Body of pancreas (tissue), 4 donors: ENCODE data around the gene TAF3. TPM values are rescaled to one million over a fixed set of nuclear protein-coding genes. Genes with fewer than 3 reads are reported as not detected.

Experiments
- ATAC-seq: fragments of 150-250 bp; one replicate; pipeline ENCODE4 v1.9.1; 2016
- DNase-seq, 4 donors: peaks; one replicate each; pipeline ENCODE4 v3.0.0-alpha.2; 2019
- H3K27ac ChIP-seq, 4 donors: fragments of 200-600 bp; sonication (generic); 1 replicate in 3 of 4; 2 replicates in 1 of 4; pipeline versions ENCODE4 v1.5.1 to v1.6.1; 2016 to 2019; ENCODE audit warnings: mild to moderate bottlenecking in 1 of 4, mixed read lengths in 1 of 4, moderate library complexity in 1 of 4
- H3K27me3 ChIP-seq, 2 donors: fragments of 200-600 bp; sonication (generic); one replicate each; pipeline ENCODE4 v1.6.0; 2016; ENCODE audit warnings: mild to moderate bottlenecking in 1 of 2
- H3K36me3 ChIP-seq, 2 donors: fragments of 200-600 bp; sonication (generic); replicated peaks in 1 of 2; 2 replicates each; pipeline ENCODE4 v1.5.1; 2016; ENCODE audit warnings: low read depth in 2 of 2; ENCODE audit not compliant: insufficient read depth in 1 of 2
- H3K4me1 ChIP-seq: fragments of 200-600 bp; sonication (generic); one replicate; pipeline ENCODE4 v1.6.0; 2016
- H3K4me3 ChIP-seq, 2 donors: fragments of 200-600 bp; sonication (generic); 1 replicate in 1 of 2; 2 replicates in 1 of 2; pipeline ENCODE4 v1.5.1; 2016 to 2019
- H3K9me3 ChIP-seq, 3 donors: fragments of 200-600 bp; sonication (generic); 1 replicate in 2 of 3; 2 replicates in 1 of 3; pipeline ENCODE4 v1.5.1; 2016
- POLR2A ChIP-seq, 3 donors: fragments of 450-650 bp; IDR thresholded peaks; one replicate each; pipeline ENCODE4 v1.6.1; 2016; ENCODE audit warnings: antibody characterized with exemption in 3 of 3, mild to moderate bottlenecking in 2 of 3
- WGBS, 2 donors: methylation state at CpG; one replicate each; pipeline ENCODE4 v1.1.5; 2017; 5-methylcytosine and 5-hydroxymethylcytosine counted together
- intact Hi-C: fragments of 100-400 bp; cut with DNase I; formaldehyde crosslinking; loops from one replicate; pipeline ENCODE4 v1.15.1; 2023
- total RNA-seq, 2 donors: library from RNA; depleted of rRNA; stranded (reverse); fragments of >200 nt; gene quantifications; one replicate each; pipeline ENCODE4 v1.1.0, GENCODE V29; 2016
- TF ChIP-seq, protein P1 (sequence below), 7 experiments: fragments of 450-650 bp in 4 of 7; fragments of 200-600 bp in 3 of 7; sonication (generic) in 3 of 7; IDR thresholded peaks; one replicate each; pipeline ENCODE4 v1.5.1; 2016 to 2019; ENCODE audit warnings: antibody characterized with exemption in 7 of 7

The TAF3 gene
- total RNA-seq, 2 donors from 2014 or later, result 6.0 to 12.9 TPM

DNA sequence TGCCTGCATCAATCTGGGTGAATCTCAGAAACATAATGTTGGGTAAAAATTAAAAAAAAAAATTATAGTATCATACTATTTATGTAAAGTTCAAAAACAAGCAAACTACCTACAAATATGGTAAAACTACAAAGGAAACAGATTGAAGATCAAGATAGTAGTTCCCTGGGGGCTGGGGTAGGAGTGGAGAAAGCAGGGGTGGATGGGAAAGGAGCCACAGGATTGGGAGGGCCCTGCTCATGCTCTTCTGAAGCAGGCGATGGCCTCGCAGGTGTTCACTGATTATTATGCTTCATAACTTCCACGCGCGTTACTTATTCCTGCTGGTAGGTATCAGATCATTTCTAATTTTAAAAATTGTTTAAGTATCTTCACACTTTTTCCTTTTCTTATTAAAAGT lies 140.1 kb downstream of the TAF3 start:
- Histone ChIP-seq H3K4me1 (no peaks in the 10 kb centered on the region), H3K4me3 (no peak overlapping the region), H3K27ac (no peak overlapping the region), H3K9me3 (no peaks in the 10 kb centered on the region), H3K27me3 (no peaks in the 10 kb centered on the region), H3K36me3 (no peaks in the 10 kb centered on the region)
- ATAC-seq, result no peak
- intact Hi-C loops, result no loop called here
- TF ChIP-seq, protein P1, sequence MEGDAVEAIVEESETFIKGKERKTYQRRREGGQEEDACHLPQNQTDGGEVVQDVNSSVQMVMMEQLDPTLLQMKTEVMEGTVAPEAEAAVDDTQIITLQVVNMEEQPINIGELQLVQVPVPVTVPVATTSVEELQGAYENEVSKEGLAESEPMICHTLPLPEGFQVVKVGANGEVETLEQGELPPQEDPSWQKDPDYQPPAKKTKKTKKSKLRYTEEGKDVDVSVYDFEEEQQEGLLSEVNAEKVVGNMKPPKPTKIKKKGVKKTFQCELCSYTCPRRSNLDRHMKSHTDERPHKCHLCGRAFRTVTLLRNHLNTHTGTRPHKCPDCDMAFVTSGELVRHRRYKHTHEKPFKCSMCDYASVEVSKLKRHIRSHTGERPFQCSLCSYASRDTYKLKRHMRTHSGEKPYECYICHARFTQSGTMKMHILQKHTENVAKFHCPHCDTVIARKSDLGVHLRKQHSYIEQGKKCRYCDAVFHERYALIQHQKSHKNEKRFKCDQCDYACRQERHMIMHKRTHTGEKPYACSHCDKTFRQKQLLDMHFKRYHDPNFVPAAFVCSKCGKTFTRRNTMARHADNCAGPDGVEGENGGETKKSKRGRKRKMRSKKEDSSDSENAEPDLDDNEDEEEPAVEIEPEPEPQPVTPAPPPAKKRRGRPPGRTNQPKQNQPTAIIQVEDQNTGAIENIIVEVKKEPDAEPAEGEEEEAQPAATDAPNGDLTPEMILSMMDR (IDR thresholded peaks at IDR 0.05), result no peak
- no peak for TF ChIP-seq POLR2A (IDR thresholded peaks at IDR 0.05)
- no peak for DNase-seq
- 94 to 99% methylated on average over 5 of the region's 5 CpGs for WGBS, 2 donors

- Histone ChIP-seq H3K9me3 (no peaks in the 10 kb centered on the region), H3K4me1 (no peaks in the 10 kb centered on the region), H3K36me3 (peaks cover 0 to 3% of the 10 kb centered on the region in 2 donors), H3K4me3 (no peak overlapping the region), H3K27me3 (no peaks in the 10 kb centered on the region), H3K27ac (no peak overlapping the region)
- TF ChIP-seq, protein P1 (IDR thresholded peaks at IDR 0.05), result no peak
- no peak for TF ChIP-seq POLR2A (IDR thresholded peaks at IDR 0.05)
- no peak for DNase-seq
- WGBS, 2 donors, result 71 to 78% methylated on average over 4 of the region's 4 CpGs
- no peak for ATAC-seq
- intact Hi-C loops, result no loop called here
Observed at GRCh38 chr10:7960108-7960507, 141.8 kb downstream of the TAF3 start.

DNA sequence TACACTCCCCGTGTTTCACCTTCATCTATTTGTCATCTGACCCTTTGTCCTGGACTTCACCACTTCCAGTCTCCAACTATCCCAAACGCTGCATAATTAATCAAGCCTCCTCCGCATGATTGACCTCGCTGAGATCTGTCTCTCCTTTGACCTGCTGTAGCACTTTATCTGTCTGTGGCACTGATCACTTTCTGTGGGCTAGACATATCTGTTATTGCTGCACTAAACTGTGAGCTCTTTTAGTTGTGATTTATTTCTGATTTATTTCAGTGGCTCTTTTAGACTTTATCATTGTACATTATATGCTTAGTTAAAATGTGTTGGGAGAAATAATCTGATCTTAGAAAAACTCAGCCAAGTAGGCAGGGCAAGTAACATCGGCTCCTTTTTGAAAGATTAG lies 144.3 kb downstream of the TAF3 start:
- Histone ChIP-seq H3K4me3 (no peak overlapping the region), H3K27me3 (no peaks in the 10 kb centered on the region), H3K4me1 (no peaks in the 10 kb centered on the region), H3K36me3 (peaks cover 0 to 3% of the 10 kb centered on the region in 2 donors), H3K9me3 (no peaks in the 10 kb centered on the region), H3K27ac (no peak overlapping the region)
- intact Hi-C loops, result no loop called here
- TF ChIP-seq, protein P1 (IDR thresholded peaks at IDR 0.05), result no peak
- TF ChIP-seq POLR2A (IDR thresholded peaks at IDR 0.05), result no peak
- no peak for ATAC-seq
- DNase-seq, result no peak
- 79 to 88% methylated on average over 5 of the region's 5 CpGs for WGBS, 2 donors

DNA sequence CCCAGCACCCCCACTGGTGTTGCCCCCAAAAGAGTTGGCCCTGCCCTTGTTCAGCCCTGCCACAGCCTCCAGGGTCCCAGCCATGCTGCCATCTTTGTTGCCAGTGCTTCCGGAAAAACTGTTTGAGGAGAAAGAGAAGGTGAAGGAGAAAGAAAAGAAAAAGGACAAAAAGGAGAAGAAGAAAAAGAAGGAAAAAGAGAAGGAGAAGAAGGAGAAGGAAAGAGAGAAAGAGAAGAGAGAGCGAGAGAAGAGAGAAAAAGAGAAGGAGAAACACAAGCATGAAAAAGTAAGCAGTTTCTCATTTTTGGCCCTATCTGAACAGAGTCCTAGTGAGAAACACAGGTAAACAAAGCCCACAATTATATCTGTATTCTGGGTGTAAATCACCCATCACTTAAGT lies 147.2 kb downstream of the TAF3 start:
- Histone ChIP-seq H3K27me3 (no peaks in the 10 kb centered on the region), H3K36me3 (peaks cover 0 to 3% of the 10 kb centered on the region in 2 donors), H3K4me1 (no peaks in the 10 kb centered on the region), H3K27ac (no peak overlapping the region), H3K9me3 (no peaks in the 10 kb centered on the region), H3K4me3 (no peak overlapping the region)
- no peak for TF ChIP-seq POLR2A (IDR thresholded peaks at IDR 0.05)
- TF ChIP-seq, protein P1 (IDR thresholded peaks at IDR 0.05), result no peak
- DNase-seq (no peak), ATAC-seq (no peak)
- WGBS, 2 donors, result 83 to 97% methylated on average over 2 of the region's 2 CpGs
- intact Hi-C loops, result no loop called here

DNA sequence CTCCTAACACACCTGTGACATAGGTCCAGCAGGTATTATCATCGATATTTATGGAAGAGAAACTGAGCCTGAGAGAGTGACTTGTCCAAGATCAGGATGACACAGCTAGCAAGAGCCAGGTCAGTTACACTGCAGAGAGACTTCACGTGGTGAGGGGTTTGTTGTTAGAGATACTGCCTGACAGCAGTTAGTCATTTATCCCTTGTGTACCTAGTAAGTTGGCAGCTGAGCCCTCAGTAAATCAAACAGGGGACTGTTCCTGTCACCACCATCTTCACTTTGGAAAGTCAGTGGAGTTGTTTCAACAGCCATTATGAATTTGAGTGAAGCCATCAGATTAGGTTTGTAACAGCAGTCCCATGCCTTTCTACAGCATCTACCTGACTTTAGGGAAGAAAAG lies 148.7 kb downstream of the TAF3 start:
- no peaks in the 10 kb centered on the region for H3K4me1 ChIP-seq
- WGBS, 2 donors, result 83 to 85% methylated on average over 2 of the region's 2 CpGs
- no peak overlapping the region for H3K27ac ChIP-seq
- no peaks in the 10 kb centered on the region for H3K9me3 ChIP-seq
- no peak for TF ChIP-seq POLR2A (IDR thresholded peaks at IDR 0.05)
- TF ChIP-seq, protein P1 (IDR thresholded peaks at IDR 0.05), result no peak
- ATAC-seq (no peak), DNase-seq (no peak)
- peaks cover 0 to 3% of the 10 kb centered on the region in 2 donors for H3K36me3 ChIP-seq
- H3K27me3 ChIP-seq, result no peaks in the 10 kb centered on the region
- intact Hi-C loops, result no loop called here
- no peak overlapping the region for H3K4me3 ChIP-seq
